VCaP (cell line): ENCODE results near the gene SERTM2.

Source experiments
- H3K27ac ChIP-seq: fragments of 450-650 bp; 2 replicates; pipeline ENCODE4 v1.5.1; 2017
- CTCF ChIP-seq: fragments of 450-650 bp; conservative IDR thresholded peaks from 2 replicates; pipeline ENCODE4 v1.5.1; 2017; ENCODE audit warnings: mild to moderate bottlenecking, moderate library complexity

The SERTM2 gene

GRCh38 chrX:111490688-111491087, 20.8 kb upstream of the SERTM2 start:
- no peak for TF ChIP-seq CTCF
- H3K27ac ChIP-seq: no peak overlapping the region

GRCh38 chrX:111492085-111492484, 19.4 kb upstream of the SERTM2 start:
- TF ChIP-seq CTCF: no peak
- no peak overlapping the region for H3K27ac ChIP-seq

- H3K27ac ChIP-seq: no peak overlapping the region
- TF ChIP-seq CTCF: no peak
Measured at GRCh38 chrX:111498538-111499103, 12.8 kb upstream of the SERTM2 start.

- no peak overlapping the region for H3K27ac ChIP-seq
- TF ChIP-seq CTCF: no peak
Measured at GRCh38 chrX:111503485-111503993, 7.9 kb upstream of the SERTM2 start.

GRCh38 chrX:111504941-111505340, 6.5 kb upstream of the SERTM2 start:
- H3K27ac ChIP-seq: no peak overlapping the region
- no peak for TF ChIP-seq CTCF

- H3K27ac ChIP-seq: no peak overlapping the region
Measured at GRCh38 chrX:111505783-111506182, 5.7 kb upstream of the SERTM2 start.

GRCh38 chrX:111506826-111507225, 4.6 kb upstream of the SERTM2 start:
- H3K27ac ChIP-seq: no peak overlapping the region
- TF ChIP-seq CTCF: no peak

More at GRCh38 chrX:111505783-111506182, 5.7 kb upstream of the SERTM2 start:
- TF ChIP-seq CTCF: no peak
